Kidney (tissue), 14 donors: Measurements from ENCODE around the gene HPDL. TPM values are rescaled to one million over a fixed set of nuclear protein-coding genes. Genes with fewer than 3 reads are reported as not detected.

ENCODE experiments used
- DNase-seq, 5 donors: peaks; one replicate each; pipeline ENCODE4 v3.0.0-alpha.2; 2013 to 2020
- FAIRE-seq: peaks from 2 replicates; lab custom pipeline; 2012; peaks lifted over from hg19 to GRCh38; lab: Jason Lieb, UNC
- H3K27ac ChIP-seq, 2 donors: one replicate each; pipeline ENCODE4 v1.7.0; 2013; ENCODE audit warnings: low read depth in 2 of 2, low read length in 2 of 2, inconsistent platforms in 1 of 2
- H3K27me3 ChIP-seq: one replicate; pipeline ENCODE4 v1.7.1; 2013; ENCODE audit warnings: low read length, inconsistent platforms; ENCODE audit not compliant: control insufficient read depth, insufficient read depth
- H3K36me3 ChIP-seq, 3 donors: one replicate each; pipeline versions ENCODE4 v1.7.0 to v1.7.1; 2013; ENCODE audit warnings: low read length in 3 of 3, control low read depth in 1 of 3, inconsistent platforms in 1 of 3; ENCODE audit not compliant: insufficient read depth in 3 of 3, control insufficient read depth in 2 of 3
- H3K4me1 ChIP-seq, 3 donors: one replicate each; pipeline versions ENCODE4 v1.7.0 to v1.7.1; 2013; ENCODE audit warnings: low read length in 3 of 3, inconsistent platforms in 1 of 3, low read depth in 1 of 3; ENCODE audit not compliant: control insufficient read depth in 2 of 3, insufficient read depth in 2 of 3
- H3K4me3 ChIP-seq, 3 donors: one replicate each; pipeline versions ENCODE4 v1.7.0 to v1.8.1; 2013; ENCODE audit warnings: low read length in 3 of 3, control low read depth in 1 of 3, inconsistent platforms in 1 of 3
- H3K9ac ChIP-seq, 3 donors: one replicate each; pipeline versions ENCODE4 v1.7.0 to v1.7.1; 2013; ENCODE audit warnings: low read length in 3 of 3, control low read depth in 1 of 3, inconsistent platforms in 1 of 3
- H3K9me3 ChIP-seq, 3 donors: one replicate each; pipeline versions ENCODE4 v1.7.0 to v1.7.1; 2013; ENCODE audit warnings: low read length in 3 of 3, control low read depth in 1 of 3, inconsistent platforms in 1 of 3; ENCODE audit not compliant: control insufficient read depth in 2 of 3, insufficient read depth in 1 of 3
- CTCF ChIP-seq: IDR thresholded peaks from 3 replicates; pipeline ENCODE4 v1.5.1; 2012; ENCODE audit warnings: mild to moderate bottlenecking, moderate library complexity, borderline replicate concordance; ENCODE audit not compliant: insufficient read depth; ENCODE audit errors: extremely low read depth
- intact Hi-C: fragments of 100-400 bp; cut with DNase I; formaldehyde crosslinking; loops from one replicate; pipeline ENCODE4 v1.11.1; 2022
- polyA plus RNA-seq: library from polyadenylated mRNA; stranded (reverse); fragments of 350-450 nt; fragmentation: Illumina TruSeq; extraction: RNeasy Lipid Tissue Mini Kit (QIAGEN cat#74804); gene quantifications from one replicate; pipeline ENCODE4 v1.2.3, GENCODE V29; 2014; ENCODE audit warnings: low read depth, low replicate concordance; ENCODE audit not compliant: insufficient read depth
- total RNA-seq: library from RNA; stranded (reverse); fragmentation: NEBNext Ultra II Directional; extraction: Animal tissue kit (Norgen Biotek cat#: 25700); gene quantifications from one replicate; pipeline ENCODE4 v1.2.1, GENCODE V29; 2021
- donor health status: control.
- donor health status: control.
- donor health status: control.
- donor health status: control.
- donor health status: control.
- donor health status: DM: yes; HTN: yes; CAD: no.
- donor health status: Normal renal cell carcinoma (clear cell type).

HPDL gene
- total and polyA plus RNA-seq, 2 donors from 2014 or later, result 0.66 TPM; not detected in 1

- intact Hi-C loops, result no loop called here
- no peak for DNase-seq
- no peak overlapping the region for H3K27ac ChIP-seq
- no peak overlapping the region for H3K9ac ChIP-seq
- TF ChIP-seq CTCF, result no peak
- H3K27me3 ChIP-seq, result no peaks in the 10 kb centered on the region
- H3K9me3 ChIP-seq, result no peaks in the 10 kb centered on the region
- H3K4me1 ChIP-seq, result peaks cover 0 to 18% (median 9%) of the 10 kb centered on the region in 3 donors
- H3K36me3 ChIP-seq, result peaks cover 0 to 30% (median 19%) of the 10 kb centered on the region in 3 donors
- FAIRE-seq, result no peak
- H3K4me3 ChIP-seq, result no peak overlapping the region
Measured at GRCh38 chr1:45345014-45345413, 18.3 kb downstream of the HPDL start.

- Histone ChIP-seq H3K27me3 (no peaks in the 10 kb centered on the region), H3K4me1 (peaks cover 0 to 8% (median 0%) of the 10 kb centered on the region in 3 donors), H3K27ac (no peak overlapping the region), H3K36me3 (peaks cover 0 to 30% (median 19%) of the 10 kb centered on the region in 3 donors), H3K4me3 (no peak overlapping the region), H3K9me3 (no peaks in the 10 kb centered on the region), H3K9ac (no peak overlapping the region)
- no peak for DNase-seq
- no peak for TF ChIP-seq CTCF
- intact Hi-C loops, result no loop called here
- no peak for FAIRE-seq
Measured at GRCh38 chr1:45346473-45346872, 19.8 kb downstream of the HPDL start.

- Histone ChIP-seq H3K4me1 (peaks cover 0 to 8% (median 0%) of the 10 kb centered on the region in 3 donors), H3K36me3 (peaks cover 0 to 16% (median 10%) of the 10 kb centered on the region in 3 donors), H3K9ac (no peak overlapping the region), H3K27me3 (no peaks in the 10 kb centered on the region), H3K4me3 (no peak overlapping the region), H3K9me3 (no peaks in the 10 kb centered on the region), H3K27ac (no peak overlapping the region)
- intact Hi-C loops, result no loop called here
- DNase-seq (no peak), FAIRE-seq (no peak)
- TF ChIP-seq CTCF, result no peak
Measured at GRCh38 chr1:45348020-45348419, 21.3 kb downstream of the HPDL start.

DNA sequence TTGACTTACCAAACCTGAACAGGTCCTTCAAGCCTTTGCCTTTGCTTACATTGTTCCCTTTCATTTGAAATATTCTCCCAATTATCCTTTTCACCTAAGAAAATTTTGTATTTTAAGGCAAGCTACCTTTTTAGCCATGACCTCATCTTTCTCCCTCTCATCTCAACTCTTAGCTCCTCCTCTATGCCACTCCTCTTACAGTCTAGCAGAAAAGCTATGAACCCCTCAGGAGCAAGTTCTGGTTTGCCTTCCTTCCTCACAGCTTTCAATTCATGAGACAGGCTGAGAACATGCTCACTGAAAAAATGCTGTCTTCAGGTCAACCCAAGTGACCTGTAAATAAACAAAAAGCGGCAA, 21.9 kb downstream of the HPDL start:
- intact Hi-C loops, result no loop called here
- Histone ChIP-seq H3K36me3 (peaks cover 0 to 11% (median 6%) of the 10 kb centered on the region in 3 donors), H3K27ac (no peak overlapping the region), H3K9me3 (no peaks in the 10 kb centered on the region), H3K4me1 (peaks cover 0 to 8% (median 0%) of the 10 kb centered on the region in 3 donors), H3K4me3 (no peak overlapping the region), H3K9ac (no peak overlapping the region), H3K27me3 (no peaks in the 10 kb centered on the region)
- FAIRE-seq (no peak), DNase-seq (no peak)
- no peak for TF ChIP-seq CTCF
